Loucy (cell line): ENCODE results near the gene NAGS.

ENCODE experiments used
- CTCF ChIP-seq: fragments of 200-600 bp; sonication (generic); conservative IDR thresholded peaks from 2 replicates; pipeline ENCODE4 v1.5.1; 2014; ENCODE audit warnings: mild to moderate bottlenecking, antibody characterized with exemption, low read length
- EZH2phosphoT487 ChIP-seq: fragments of 200-600 bp; IDR thresholded peaks from 2 replicates; pipeline ENCODE4 v1.6.1; 2018; ENCODE audit warnings: antibody characterized with exemption, mild to moderate bottlenecking, moderate library complexity, borderline replicate concordance

- TF ChIP-seq EZH2phosphoT487 (no peak), CTCF (no peak)
Observed at GRCh38 chr17:43956222-43956621, 48.2 kb upstream of the NAGS start.
